Esophagus (tissue), 2 donors: ENCODE data around the gene AGBL1. TPM values are rescaled to one million over a fixed set of nuclear protein-coding genes. Genes with fewer than 3 reads are reported as not detected.

Experiments used
- H3K27ac ChIP-seq, 2 donors: one replicate each; pipeline ENCODE4 v1.5.1; 2013; ENCODE audit warnings: low read depth in 2 of 2, mild to moderate bottlenecking in 2 of 2, inconsistent platforms in 1 of 2, low read length in 1 of 2, moderate library complexity in 1 of 2
- H3K27me3 ChIP-seq, 2 donors: one replicate each; pipeline ENCODE4 v1.6.1; 2013; ENCODE audit warnings: low read length in 2 of 2, control low read depth in 1 of 2, mild to moderate bottlenecking in 1 of 2; ENCODE audit not compliant: insufficient read depth in 2 of 2, control insufficient read depth in 1 of 2
- H3K36me3 ChIP-seq, 2 donors: one replicate each; pipeline ENCODE4 v1.6.1; 2013; ENCODE audit warnings: low read length in 1 of 2; ENCODE audit not compliant: control insufficient read depth in 2 of 2, insufficient read depth in 2 of 2
- H3K4me1 ChIP-seq, 2 donors: one replicate each; pipeline ENCODE4 v1.6.1; 2013; ENCODE audit warnings: low read length in 1 of 2; ENCODE audit not compliant: control insufficient read depth in 2 of 2, insufficient read depth in 2 of 2
- H3K4me3 ChIP-seq, 2 donors: one replicate each; pipeline ENCODE4 v1.5.1; 2013; ENCODE audit warnings: low read length in 2 of 2, mild to moderate bottlenecking in 2 of 2, low read depth in 1 of 2, moderate library complexity in 1 of 2
- H3K9me3 ChIP-seq, 2 donors: one replicate each; pipeline ENCODE4 v1.6.1; 2013; ENCODE audit warnings: mild to moderate bottlenecking in 2 of 2, low read depth in 1 of 2, low read length in 1 of 2, moderate library complexity in 1 of 2; ENCODE audit not compliant: control insufficient read depth in 2 of 2, insufficient read depth in 1 of 2
- WGBS, 2 donors: extraction: QIAGEN DNeasy Blood & Tissue Kit; methylation state at CpG; one replicate each; pipeline ENCODE4 v1.1.7; 2013; 5-methylcytosine and 5-hydroxymethylcytosine counted together
- polyA plus RNA-seq, 2 donors: library from polyadenylated mRNA; stranded (reverse); fragments of 200-250 nt; gene quantifications; one replicate each; pipeline ENCODE4 v1.2.3, GENCODE V29; 2013
- donor health status: healthy with polysubstance abuse.
- donor health status: Bipolar disorder and iron deficiency.

Gene AGBL1
- polyA plus RNA-seq, 2 donors, result 0.01 TPM; not detected in 1

DNA sequence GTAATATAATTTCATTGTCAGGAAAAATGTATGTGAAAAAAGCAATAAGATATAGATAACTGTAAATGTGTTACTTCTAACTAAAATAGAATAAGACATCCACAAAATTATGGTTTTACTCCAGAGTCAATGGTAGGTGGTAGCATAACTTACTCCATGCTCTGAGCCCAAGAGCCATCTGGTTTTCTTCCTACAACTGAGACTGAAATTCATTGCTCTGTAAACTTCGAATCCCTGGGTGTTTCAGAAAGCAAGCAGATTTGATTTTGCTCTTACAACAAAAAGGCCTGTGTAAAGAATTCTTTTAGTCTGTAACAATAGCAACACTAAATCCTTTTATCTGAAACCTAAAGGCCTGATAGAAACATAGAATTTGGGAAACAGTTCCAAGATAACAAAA, 805.9 kb downstream of the AGBL1 start:
- no peaks in the 10 kb centered on the region for H3K27me3 ChIP-seq
- 32 to 46% methylated on average over 1 of the region's 1 CpG for WGBS, 2 donors
- H3K9me3 ChIP-seq, result no peaks in the 10 kb centered on the region
- no peak overlapping the region for H3K4me3 ChIP-seq
- H3K4me1 ChIP-seq, result no peaks in the 10 kb centered on the region
- H3K27ac ChIP-seq, result no peak overlapping the region
- H3K36me3 ChIP-seq, result no peaks in the 10 kb centered on the region

DNA sequence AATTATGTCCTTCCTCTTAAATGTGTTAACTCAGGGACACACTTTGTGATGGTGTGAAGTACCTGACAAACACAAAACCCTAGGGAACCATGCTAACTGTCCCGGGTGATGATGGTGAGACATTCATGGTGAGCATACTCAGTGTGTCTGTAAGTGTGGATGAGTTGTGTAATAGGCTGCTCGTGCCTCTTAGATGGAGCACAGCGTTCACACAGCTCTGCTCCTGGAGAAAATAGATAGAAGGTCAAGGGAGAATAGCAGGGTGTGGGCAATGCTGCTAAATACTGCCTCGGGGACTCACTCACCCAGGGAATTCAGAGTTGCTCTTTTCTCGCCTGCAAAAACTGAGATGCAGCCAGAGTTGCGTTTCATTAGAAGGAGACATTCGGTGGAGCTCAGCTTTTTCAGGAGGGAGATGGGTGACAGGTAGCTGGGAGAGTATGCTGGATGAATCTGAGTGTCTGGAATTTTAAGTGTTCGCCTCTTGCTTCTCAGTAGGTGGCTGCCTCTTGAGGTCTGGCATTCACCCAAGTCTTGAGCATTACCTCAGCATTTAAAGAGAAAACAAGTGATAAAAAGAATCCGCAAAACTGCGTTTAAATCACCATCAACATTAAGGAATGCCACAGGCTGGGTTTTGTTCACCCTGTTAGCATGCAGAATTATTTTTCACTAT, 813.2 kb downstream of the AGBL1 start:
- Histone ChIP-seq H3K36me3 (no peaks in the 10 kb centered on the region), H3K27me3 (peaks cover 0 to 2% of the 10 kb centered on the region in 2 donors), H3K9me3 (no peaks in the 10 kb centered on the region), H3K4me1 (no peaks in the 10 kb centered on the region), H3K4me3 (no peak overlapping the region), H3K27ac (no peak overlapping the region)
- 35 to 37% methylated on average over 10 of the region's 10 CpGs for WGBS, 2 donors

DNA sequence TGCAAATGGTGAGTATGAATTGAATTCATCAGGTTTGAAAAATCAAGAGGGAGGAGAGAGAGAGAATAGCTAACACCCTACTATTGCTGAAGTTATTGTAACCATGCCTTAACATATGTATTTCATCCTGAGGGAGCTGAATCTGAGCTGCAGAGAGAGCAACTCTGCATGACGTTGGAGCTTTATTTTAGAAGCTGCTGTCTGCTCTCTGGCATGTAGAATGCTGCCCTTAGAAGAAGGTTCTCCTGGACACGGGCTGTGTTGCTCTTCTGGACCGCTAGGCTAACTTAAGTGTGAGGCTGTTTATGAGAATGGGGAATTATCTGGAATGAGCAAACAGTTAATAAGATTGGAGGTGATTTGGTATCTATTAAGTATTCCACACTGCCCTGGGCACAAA, 814.6 kb downstream of the AGBL1 start:
- no peak overlapping the region for H3K27ac ChIP-seq
- H3K4me1 ChIP-seq, result no peaks in the 10 kb centered on the region
- H3K4me3 ChIP-seq, result no peak overlapping the region
- H3K36me3 ChIP-seq, result no peaks in the 10 kb centered on the region
- H3K27me3 ChIP-seq, result peaks cover 0 to 2% of the 10 kb centered on the region in 2 donors
- no peaks in the 10 kb centered on the region for H3K9me3 ChIP-seq
- 59 to 65% methylated on average over 3 of the region's 3 CpGs for WGBS, 2 donors

DNA sequence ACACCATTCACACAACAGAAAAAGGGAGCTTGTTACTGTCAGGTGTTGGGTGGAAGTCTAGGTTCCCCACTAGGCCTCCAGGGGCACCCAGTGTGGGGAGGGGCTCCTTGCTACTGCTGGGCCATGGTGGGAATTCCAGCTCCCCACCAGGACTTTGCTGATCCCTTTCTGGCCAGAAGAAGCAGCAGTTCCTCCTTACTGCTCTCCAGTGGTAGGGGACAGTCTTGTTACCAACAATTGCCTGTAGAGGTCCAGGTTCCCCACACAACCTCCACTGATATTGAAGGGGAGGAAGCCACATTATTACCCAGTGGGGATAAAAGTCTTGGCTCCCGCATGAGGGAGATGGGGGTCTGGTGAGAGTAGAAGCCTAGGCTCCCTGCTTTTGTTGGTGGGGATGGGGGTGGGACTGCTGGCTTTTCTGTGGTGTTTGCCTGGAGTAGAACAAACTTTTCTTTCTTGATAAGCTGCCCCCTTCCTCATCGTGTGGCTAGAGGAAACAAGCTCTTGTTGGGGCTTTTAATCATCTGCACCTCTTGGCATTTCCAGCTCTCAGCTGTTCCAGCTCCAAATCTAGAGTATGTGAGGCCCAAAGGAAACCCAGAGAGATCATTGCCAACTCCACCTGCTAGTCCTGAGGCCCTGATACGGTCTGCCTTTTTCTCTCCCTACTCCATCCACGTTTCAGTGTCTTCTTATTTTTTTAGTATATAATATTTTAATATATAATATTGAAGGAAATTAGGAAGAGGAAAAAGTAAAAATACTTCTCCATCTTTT, 824.2 kb downstream of the AGBL1 start:
- 45 to 54% methylated on average over 4 of the region's 4 CpGs for WGBS, 2 donors
- Histone ChIP-seq H3K36me3 (no peaks in the 10 kb centered on the region), H3K27ac (no peak overlapping the region), H3K4me1 (no peaks in the 10 kb centered on the region), H3K9me3 (no peaks in the 10 kb centered on the region), H3K4me3 (no peak overlapping the region), H3K27me3 (peaks cover 2 to 4% of the 10 kb centered on the region in 2 donors)

DNA sequence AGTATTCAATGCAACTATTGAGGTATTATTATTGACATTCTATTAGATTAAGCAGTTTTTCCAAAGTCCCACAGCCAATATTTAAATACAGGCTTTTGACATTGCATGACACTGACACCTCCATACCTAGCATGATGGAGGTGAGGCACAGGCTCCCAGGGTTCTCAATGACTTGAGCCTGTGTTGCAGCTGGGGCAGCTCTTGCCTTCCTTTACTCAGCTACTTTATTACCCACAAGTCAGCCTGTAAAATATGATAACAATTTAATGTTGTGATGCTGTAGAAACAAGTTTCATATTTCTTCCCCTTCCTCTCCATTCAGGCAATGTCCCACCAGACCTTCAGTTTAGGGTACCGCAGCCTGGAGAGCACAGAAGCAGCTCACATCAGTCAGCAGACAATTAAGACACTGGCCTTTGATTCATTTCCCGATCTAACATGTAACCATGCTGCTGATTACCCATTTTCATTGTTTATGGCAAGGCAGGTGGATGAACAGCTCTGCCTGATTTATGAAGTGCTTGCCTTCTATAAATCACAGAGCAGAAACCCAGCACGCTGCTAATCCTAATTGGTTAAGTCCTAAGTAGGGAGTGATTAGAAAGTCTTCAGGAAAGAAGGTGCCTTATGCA, 826.1 kb downstream of the AGBL1 start:
- Histone ChIP-seq H3K36me3 (no peaks in the 10 kb centered on the region), H3K27me3 (peaks cover 2 to 4% of the 10 kb centered on the region in 2 donors), H3K4me3 (no peak overlapping the region), H3K9me3 (no peaks in the 10 kb centered on the region), H3K4me1 (no peaks in the 10 kb centered on the region), H3K27ac (no peak overlapping the region)
- WGBS, 2 donors, result 44 to 48% methylated on average over 3 of the region's 3 CpGs

DNA sequence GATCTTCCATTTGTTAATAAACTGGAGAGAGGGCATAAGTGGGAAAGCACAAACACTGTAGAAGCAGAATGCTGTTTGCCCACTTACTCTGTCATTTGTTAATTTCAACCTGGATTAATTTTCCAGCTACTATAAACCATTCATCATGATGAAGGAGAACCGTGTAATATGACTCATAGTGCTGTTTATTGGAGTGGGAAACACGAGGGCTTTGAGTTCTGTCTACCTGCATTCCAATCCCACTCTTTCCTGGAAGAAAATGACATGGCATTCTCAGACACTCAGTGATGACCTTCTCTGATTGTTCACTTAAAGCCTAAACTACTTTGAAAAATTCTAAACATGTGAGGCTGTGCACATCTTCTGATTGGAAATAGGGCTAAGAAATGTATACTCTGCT, 826.7 kb downstream of the AGBL1 start:
- 13 to 16% methylated on average over 2 of the region's 2 CpGs for WGBS, 2 donors
- Histone ChIP-seq H3K9me3 (no peaks in the 10 kb centered on the region), H3K27ac (no peak overlapping the region), H3K4me3 (no peak overlapping the region), H3K36me3 (no peaks in the 10 kb centered on the region), H3K4me1 (no peaks in the 10 kb centered on the region), H3K27me3 (peaks cover 2 to 4% of the 10 kb centered on the region in 2 donors)

DNA sequence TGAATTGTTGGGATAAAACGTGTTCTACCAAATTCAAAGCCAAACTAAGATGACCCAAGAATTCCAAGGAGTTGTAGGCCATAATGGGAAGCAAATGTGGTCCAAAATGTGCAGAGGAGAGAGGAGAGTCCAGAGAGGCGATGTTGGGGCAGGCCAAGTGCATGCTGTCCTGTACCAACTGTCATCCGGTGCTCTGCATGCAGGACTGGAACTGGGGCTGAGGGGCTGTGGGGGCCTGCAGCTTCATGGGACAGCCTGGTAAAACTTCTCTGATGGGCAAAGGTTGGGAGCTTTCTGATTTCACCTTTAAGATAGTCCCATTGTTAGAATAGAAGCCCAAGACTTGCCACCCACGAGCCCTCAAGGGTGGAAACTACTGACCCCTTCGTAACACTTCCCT, 831.4 kb downstream of the AGBL1 start:
- Histone ChIP-seq H3K9me3 (no peaks in the 10 kb centered on the region), H3K27me3 (no peaks in the 10 kb centered on the region), H3K4me3 (no peak overlapping the region), H3K27ac (no peak overlapping the region), H3K4me1 (no peaks in the 10 kb centered on the region), H3K36me3 (no peaks in the 10 kb centered on the region)
- 65 to 72% methylated on average over 5 of the region's 5 CpGs for WGBS, 2 donors

DNA sequence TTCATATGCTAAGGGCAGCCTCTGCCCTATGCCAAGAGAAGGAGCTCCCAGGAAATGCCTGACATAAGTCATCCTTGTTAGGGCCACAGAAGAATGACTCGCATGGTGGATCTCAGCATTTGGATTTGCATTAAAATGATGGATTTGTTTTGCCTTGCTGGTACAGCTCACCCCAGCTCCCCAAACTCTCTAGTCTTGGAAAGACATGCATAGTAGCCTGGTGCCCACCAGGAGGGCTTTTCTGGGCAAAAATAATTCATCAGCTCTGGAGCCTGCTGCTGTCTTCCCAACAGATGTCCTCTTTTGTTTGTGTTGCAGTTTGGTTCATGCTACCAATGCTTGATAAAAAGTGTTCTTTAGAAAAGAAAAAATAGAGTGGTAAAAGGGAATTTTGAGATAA, 833.0 kb downstream of the AGBL1 start:
- Histone ChIP-seq H3K4me3 (no peak overlapping the region), H3K27me3 (no peaks in the 10 kb centered on the region), H3K4me1 (no peaks in the 10 kb centered on the region), H3K9me3 (no peaks in the 10 kb centered on the region), H3K27ac (no peak overlapping the region), H3K36me3 (no peaks in the 10 kb centered on the region)
- WGBS, 2 donors, result 77 to 85% methylated on average over 1 of the region's 1 CpG

DNA sequence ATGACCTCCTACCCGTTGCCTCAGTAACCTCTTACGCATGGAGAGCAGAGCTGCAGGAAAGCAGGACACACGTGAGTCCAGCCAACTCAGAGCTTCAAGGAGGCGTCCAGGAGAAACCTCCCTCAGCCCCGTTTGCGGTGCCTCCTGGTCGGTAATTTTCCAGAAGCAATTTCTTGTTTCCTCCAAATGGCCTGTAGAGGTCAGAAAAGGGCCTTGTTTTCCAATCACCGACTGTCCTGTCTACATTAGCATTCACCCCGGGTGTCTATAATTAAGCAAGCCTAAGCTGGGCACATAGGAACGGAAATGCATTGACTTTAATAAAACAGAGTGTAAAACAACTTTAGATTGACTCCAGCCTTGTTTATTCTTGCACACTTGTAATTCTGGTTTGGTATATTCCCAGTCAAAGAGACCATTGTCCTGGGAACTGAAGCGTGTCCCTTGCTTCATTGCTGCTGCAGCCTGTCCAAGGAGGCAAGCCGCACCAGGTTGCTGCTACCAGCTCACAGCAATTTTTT, 836.2 kb downstream of the AGBL1 start:
- Histone ChIP-seq H3K4me1 (no peaks in the 10 kb centered on the region), H3K36me3 (no peaks in the 10 kb centered on the region), H3K27ac (no peak overlapping the region), H3K27me3 (no peaks in the 10 kb centered on the region), H3K4me3 (no peak overlapping the region), H3K9me3 (no peaks in the 10 kb centered on the region)
- 19 to 23% methylated on average over 12 of the region's 12 CpGs for WGBS, 2 donors
